SK-N-SH (cell line): ENCODE results near the gene RFPL1. TPM values are rescaled to one million over a fixed set of nuclear protein-coding genes. Genes with fewer than 3 reads are reported as not detected.
"Not testable (repeated sequence)": the region's sequence is repeated elsewhere in the genome, so short reads cannot be mapped to it uniquely, and the experiment has no call there.

Experiments used
- CTCF ChIA-PET: fragments of 300-600, 350-600 bp; formaldehyde crosslinking; extraction: SDS; loops from one replicate; lab custom pipeline; 2021; lab: Yijun Ruan, JAX
- POLR2A ChIA-PET: fragments of 350-600 bp; sonication (Branson Sonifier 250); formaldehyde crosslinking; extraction: SDS; loops from one replicate; lab custom pipeline; 2020; ENCODE audit warnings: antibody characterized with exemption, inconsistent platforms; lab: Yijun Ruan, JAX
- DNase-seq: peaks from one replicate; pipeline ENCODE4 v3.0.0; 2012
- H2AFZ ChIP-seq: fragments of 200-600 bp; sonication (generic); 2 replicates; pipeline ENCODE4 v1.8.1; 2016; ENCODE audit warnings: antibody characterized with exemption, mild to moderate bottlenecking, low read depth
- H3F3A ChIP-seq: fragments of 200-600 bp; sonication (generic); replicated peaks from 2 replicates; pipeline ENCODE3; 2016; ENCODE audit warnings: antibody characterized with exemption, mild to moderate bottlenecking; ENCODE audit not compliant: insufficient read depth
- H3K27ac ChIP-seq, 2 experiments: fragments of 200-500 bp in 1 of 2; fragments of 200-600 bp in 1 of 2; sonication (Bioruptor generic) in 1 of 2; sonication (generic), shearing (Covaris generic) in 1 of 2; 2 replicates each; pipeline versions ENCODE4 v1.5.1 to v1.6.1; 2014 to 2016; ENCODE audit warnings: low read depth in 2 of 2, inconsistent platforms in 1 of 2, low read length in 1 of 2, mild to moderate bottlenecking in 1 of 2, mixed read lengths in 1 of 2
- H3K27me3 ChIP-seq: fragments of 200-600 bp; sonication (generic), shearing (Covaris generic); 2 replicates; pipeline ENCODE4 v1.6.1; 2016; ENCODE audit warnings: mixed run types; ENCODE audit not compliant: insufficient read depth
- H3K36me3 ChIP-seq, 2 experiments: fragments of 200-500 bp in 1 of 2; fragments of 200-600 bp in 1 of 2; sonication (Bioruptor generic) in 1 of 2; sonication (generic) in 1 of 2; replicated peaks in 1 of 2; 2 replicates each; pipeline versions ENCODE3 to v1.5.1; 2014 to 2016; ENCODE audit warnings: low read length in 1 of 2, mild to moderate bottlenecking in 1 of 2; ENCODE audit not compliant: insufficient read depth in 2 of 2, control insufficient read depth in 1 of 2
- H3K4me1 ChIP-seq, 2 experiments: fragments of 200-500 bp in 1 of 2; fragments of 200-600 bp in 1 of 2; sonication (Bioruptor generic) in 1 of 2; sonication (generic), shearing (Covaris generic) in 1 of 2; 2 replicates each; pipeline versions ENCODE4 v1.5.1 to v1.6.1; 2014 to 2016; ENCODE audit warnings: low read depth in 1 of 2, low read length in 1 of 2, mixed run types in 1 of 2; ENCODE audit not compliant: insufficient read depth in 2 of 2, control insufficient read depth in 1 of 2
- H3K4me2 ChIP-seq: fragments of 200-600 bp; sonication (generic), shearing (Covaris generic); 2 replicates; pipeline ENCODE4 v1.6.1; 2017; ENCODE audit warnings: mixed run types
- H3K4me3 ChIP-seq, 2 experiments: fragments of 200-500 bp in 1 of 2; fragments of 200-600 bp in 1 of 2; sonication (Bioruptor generic) in 1 of 2; sonication (generic), shearing (Covaris generic) in 1 of 2; 2 replicates each; pipeline versions ENCODE4 v1.5.1 to v1.8.1; 2014 to 2016; ENCODE audit warnings: low read depth in 2 of 2, inconsistent platforms in 1 of 2, low read length in 1 of 2, mild to moderate bottlenecking in 1 of 2, mixed read lengths in 1 of 2, moderate library complexity in 1 of 2
- H3K79me2 ChIP-seq: fragments of 200-600 bp; sonication (generic); 2 replicates; pipeline ENCODE4 v1.8.1; 2017; ENCODE audit warnings: mild to moderate bottlenecking; ENCODE audit not compliant: insufficient read depth
- H3K9ac ChIP-seq: fragments of 200-600 bp; sonication (generic); 2 replicates; pipeline ENCODE4 v1.6.1; 2017; ENCODE audit warnings: mixed run types
- H3K9me2 ChIP-seq: fragments of 200-600 bp; sonication (generic); 2 replicates; pipeline ENCODE4 v1.6.1; 2017; ENCODE audit warnings: mixed run types
- H3K9me3 ChIP-seq: fragments of 200-600 bp; sonication (generic); 2 replicates; pipeline ENCODE4 v1.6.1; 2017; ENCODE audit warnings: mixed run types, mild to moderate bottlenecking, moderate library complexity
- H4K20me1 ChIP-seq: fragments of 200-600 bp; sonication (generic); 2 replicates; pipeline ENCODE4 v1.6.1; 2017; ENCODE audit warnings: mild to moderate bottlenecking, mixed run types; ENCODE audit not compliant: insufficient read depth
- CHD2 ChIP-seq: fragments of 150-350 bp; IDR thresholded peaks from 2 replicates; pipeline ENCODE4 v1.6.1; 2018; ENCODE audit warnings: low read length; ENCODE audit not compliant: partially characterized antibody
- FOSL2 ChIP-seq: IDR thresholded peaks from 2 replicates; pipeline ENCODE4 v1.4.0; 2012; ENCODE audit warnings: low read depth, mild to moderate bottlenecking, moderate library complexity, borderline replicate concordance
- GATA2 ChIP-seq: sonication (generic); formaldehyde crosslinking; IDR thresholded peaks from 2 replicates; pipeline ENCODE4 v1.5.0; 2020; ENCODE audit warnings: mild to moderate bottlenecking, missing genetic modification reagents
- MEF2A ChIP-seq: IDR thresholded peaks from 2 replicates; pipeline ENCODE4 v1.4.0; 2012; ENCODE audit warnings: low read depth, borderline replicate concordance
- NFIC ChIP-seq: IDR thresholded peaks from 2 replicates; pipeline ENCODE4 v1.4.0; 2012; ENCODE audit warnings: borderline replicate concordance
- SIN3A ChIP-seq: IDR thresholded peaks from 2 replicates; pipeline ENCODE4 v1.6.1; 2012; ENCODE audit warnings: low read depth, mild to moderate bottlenecking, low read length, moderate library complexity, borderline replicate concordance
- SMC3 ChIP-seq: IDR thresholded peaks from 2 replicates; pipeline ENCODE4 v1.6.1; 2012; ENCODE audit warnings: low read depth, low read length, improper control_type of control experiment
- TEAD4 ChIP-seq: IDR thresholded peaks from 2 replicates; pipeline ENCODE4 v1.4.0; 2012; ENCODE audit warnings: mild to moderate bottlenecking, borderline replicate concordance; ENCODE audit not compliant: insufficient read depth
- YY1 ChIP-seq: IDR thresholded peaks from 2 replicates; pipeline ENCODE4 v1.4.0; 2012; ENCODE audit warnings: low read depth, mild to moderate bottlenecking
- WGBS: methylation state at CpG from one replicate; pipeline ENCODE4 v1.1.6; 2017; ENCODE audit warnings: low lambda C conversion rate; 5-methylcytosine and 5-hydroxymethylcytosine counted together
- polyA plus RNA-seq, 3 experiments: library from polyadenylated mRNA; depleted of rRNA; stranded (reverse); fragments of >200 nt; gene quantifications; 2 replicates each; pipeline ENCODE4 v1.2.3, GENCODE V29; 2012
- TF ChIP-seq, protein P1 (sequence below): IDR thresholded peaks from 2 replicates; pipeline ENCODE4 v1.4.0; 2012; ENCODE audit warnings: low read depth, borderline replicate concordance
- TF ChIP-seq, protein P2 (sequence below): IDR thresholded peaks from 2 replicates; pipeline ENCODE4 v1.4.0; 2012; ENCODE audit warnings: low read depth
- TF ChIP-seq, protein P3 (sequence below): IDR thresholded peaks from 2 replicates; pipeline ENCODE4; 2012
- TF ChIP-seq, protein P4 (sequence below): fragments of 200-600 bp; sonication (generic); IDR thresholded peaks from 2 replicates; pipeline ENCODE4 v1.6.1; 2017; ENCODE audit warnings: antibody characterized with exemption, mild to moderate bottlenecking, moderate library complexity

Gene RFPL1
- polyA plus RNA-seq, 1 of the 3 experiments (the other 2 are of a cell fraction) = not detected

DNA sequence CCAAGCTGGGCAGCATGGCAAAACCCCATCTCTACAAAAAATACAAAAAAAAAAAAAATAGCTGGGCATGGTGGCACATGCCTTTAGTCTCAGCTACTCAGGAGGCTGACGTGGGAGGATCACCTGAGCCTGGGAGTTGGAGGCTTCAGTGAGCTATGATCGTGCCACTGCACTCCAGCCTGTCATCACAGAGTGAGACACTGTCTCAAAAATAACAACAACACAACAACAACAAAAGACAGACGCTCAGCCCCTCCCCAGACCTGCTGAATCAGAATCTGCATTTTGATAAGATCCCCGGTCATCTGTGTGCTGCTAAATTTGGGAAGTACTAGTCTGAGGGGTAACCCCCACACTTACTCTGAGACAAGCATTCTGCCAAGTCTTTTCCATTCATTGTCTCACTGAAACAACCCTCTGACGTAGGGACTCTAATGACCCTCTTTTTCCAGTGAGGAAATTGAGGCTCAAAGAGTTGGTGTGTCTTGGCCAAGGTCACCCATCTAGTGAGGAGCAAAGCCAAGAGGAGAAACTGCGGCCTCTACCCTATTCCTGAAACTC lies 49.1 kb downstream of the RFPL1 start:
- DNase-seq = no peak
- H3K9ac ChIP-seq = no peak overlapping the region
- H3K9me2 ChIP-seq = no peaks in the 10 kb centered on the region
- no peaks in the 10 kb centered on the region; a peak in 1 of 4 replicates for H3K4me1 ChIP-seq
- 83% methylated on average over 6 of the region's 6 CpGs for WGBS
- POLR2A ChIA-PET = no interaction called here
- no peaks in the 10 kb centered on the region for H3K9me3 ChIP-seq
- no peak overlapping the region for H2AFZ ChIP-seq
- no peak overlapping the region for H3K4me2 ChIP-seq
- no peaks in the 10 kb centered on the region for H3K79me2 ChIP-seq
- no peaks in the 10 kb centered on the region for H3K36me3 ChIP-seq
- CTCF ChIA-PET = no interaction called here
- H3K27me3 ChIP-seq = no peaks in the 10 kb centered on the region
- H3K27ac ChIP-seq = no peak overlapping the region
- H3F3A ChIP-seq = no peaks in the 10 kb centered on the region
- H3K4me3 ChIP-seq = no peak overlapping the region
- TF ChIP-seq GATA2 (CRISPR knock-in tag) = no peak
- no peak for TF ChIP-seq CHD2
- TF ChIP-seq YY1 = no peak
- no peaks in the 10 kb centered on the region for H4K20me1 ChIP-seq

DNA sequence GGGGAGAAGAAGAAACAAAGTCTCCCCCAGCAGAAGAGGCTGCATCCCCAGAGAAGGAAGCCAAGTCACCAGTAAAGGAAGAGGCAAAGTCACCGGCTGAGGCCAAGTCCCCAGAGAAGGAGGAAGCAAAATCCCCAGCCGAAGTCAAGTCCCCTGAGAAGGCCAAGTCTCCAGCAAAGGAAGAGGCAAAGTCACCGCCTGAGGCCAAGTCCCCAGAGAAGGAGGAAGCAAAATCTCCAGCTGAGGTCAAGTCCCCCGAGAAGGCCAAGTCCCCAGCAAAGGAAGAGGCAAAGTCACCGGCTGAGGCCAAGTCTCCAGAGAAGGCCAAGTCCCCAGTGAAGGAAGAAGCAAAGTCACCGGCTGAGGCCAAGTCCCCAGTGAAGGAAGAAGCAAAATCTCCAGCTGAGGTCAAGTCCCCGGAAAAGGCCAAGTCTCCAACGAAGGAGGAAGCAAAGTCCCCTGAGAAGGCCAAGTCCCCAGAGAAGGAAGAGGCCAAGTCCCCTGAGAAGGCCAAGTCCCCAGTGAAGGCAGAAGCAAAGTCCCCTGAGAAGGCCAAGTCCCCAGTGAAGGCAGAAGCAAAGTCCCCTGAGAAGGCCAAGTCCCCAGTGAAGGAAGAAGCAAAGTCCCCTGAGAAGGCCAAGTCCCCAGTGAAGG lies 50.9 kb downstream of the RFPL1 start:
- H3K9me2 ChIP-seq, H3K4me1 ChIP-seq, H3K9ac ChIP-seq, CTCF ChIA-PET, H3K36me3 ChIP-seq, H2AFZ ChIP-seq, H3F3A ChIP-seq, H4K20me1 ChIP-seq, H3K4me2 ChIP-seq, H3K79me2 ChIP-seq, DNase-seq, H3K27ac ChIP-seq, H3K27me3 ChIP-seq, POLR2A ChIA-PET, H3K9me3 ChIP-seq, H3K4me3 ChIP-seq: not testable (repeated sequence)
- 88% methylated on average over 8 of the region's 8 CpGs for WGBS

DNA sequence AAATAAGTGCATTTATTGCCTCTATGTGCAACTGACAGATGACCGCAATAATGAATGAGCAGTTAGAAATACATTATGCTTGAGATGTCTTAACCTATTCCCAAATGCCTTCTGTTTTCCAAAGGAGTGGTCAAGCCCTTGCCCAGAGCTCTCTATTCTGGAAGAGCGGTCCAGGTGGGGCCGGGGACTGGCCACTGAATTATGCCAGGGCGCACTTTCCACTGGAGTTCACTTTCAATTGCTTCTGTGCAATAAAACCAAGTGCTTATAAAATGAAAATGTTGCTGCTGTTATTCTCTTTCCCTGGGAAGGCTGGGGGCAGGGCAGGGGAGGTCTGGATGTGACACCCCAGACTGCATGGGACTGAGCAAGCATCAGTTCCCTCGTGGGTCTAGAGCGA lies 52.6 kb downstream of the RFPL1 start:
- H3K9me2 ChIP-seq = no peaks in the 10 kb centered on the region
- TF ChIP-seq NFIC (no peak), MEF2A (no peak), SMC3 (no peak), TEAD4 (no peak), FOSL2 (no peak), SIN3A (no peak)
- TF ChIP-seq, protein P1, sequence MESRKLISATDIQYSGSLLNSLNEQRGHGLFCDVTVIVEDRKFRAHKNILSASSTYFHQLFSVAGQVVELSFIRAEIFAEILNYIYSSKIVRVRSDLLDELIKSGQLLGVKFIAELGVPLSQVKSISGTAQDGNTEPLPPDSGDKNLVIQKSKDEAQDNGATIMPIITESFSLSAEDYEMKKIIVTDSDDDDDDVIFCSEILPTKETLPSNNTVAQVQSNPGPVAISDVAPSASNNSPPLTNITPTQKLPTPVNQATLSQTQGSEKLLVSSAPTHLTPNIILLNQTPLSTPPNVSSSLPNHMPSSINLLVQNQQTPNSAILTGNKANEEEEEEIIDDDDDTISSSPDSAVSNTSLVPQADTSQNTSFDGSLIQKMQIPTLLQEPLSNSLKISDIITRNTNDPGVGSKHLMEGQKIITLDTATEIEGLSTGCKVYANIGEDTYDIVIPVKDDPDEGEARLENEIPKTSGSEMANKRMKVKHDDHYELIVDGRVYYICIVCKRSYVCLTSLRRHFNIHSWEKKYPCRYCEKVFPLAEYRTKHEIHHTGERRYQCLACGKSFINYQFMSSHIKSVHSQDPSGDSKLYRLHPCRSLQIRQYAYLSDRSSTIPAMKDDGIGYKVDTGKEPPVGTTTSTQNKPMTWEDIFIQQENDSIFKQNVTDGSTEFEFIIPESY = no peak
- TF ChIP-seq, protein P2, sequence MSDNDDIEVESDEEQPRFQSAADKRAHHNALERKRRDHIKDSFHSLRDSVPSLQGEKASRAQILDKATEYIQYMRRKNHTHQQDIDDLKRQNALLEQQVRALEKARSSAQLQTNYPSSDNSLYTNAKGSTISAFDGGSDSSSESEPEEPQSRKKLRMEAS = no peak
- TF ChIP-seq, protein P3, sequence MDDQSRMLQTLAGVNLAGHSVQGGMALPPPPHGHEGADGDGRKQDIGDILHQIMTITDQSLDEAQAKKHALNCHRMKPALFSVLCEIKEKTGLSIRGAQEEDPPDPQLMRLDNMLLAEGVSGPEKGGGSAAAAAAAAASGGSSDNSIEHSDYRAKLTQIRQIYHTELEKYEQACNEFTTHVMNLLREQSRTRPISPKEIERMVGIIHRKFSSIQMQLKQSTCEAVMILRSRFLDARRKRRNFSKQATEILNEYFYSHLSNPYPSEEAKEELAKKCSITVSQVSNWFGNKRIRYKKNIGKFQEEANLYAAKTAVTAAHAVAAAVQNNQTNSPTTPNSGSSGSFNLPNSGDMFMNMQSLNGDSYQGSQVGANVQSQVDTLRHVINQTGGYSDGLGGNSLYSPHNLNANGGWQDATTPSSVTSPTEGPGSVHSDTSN = no peak
- TF ChIP-seq, protein P4, sequence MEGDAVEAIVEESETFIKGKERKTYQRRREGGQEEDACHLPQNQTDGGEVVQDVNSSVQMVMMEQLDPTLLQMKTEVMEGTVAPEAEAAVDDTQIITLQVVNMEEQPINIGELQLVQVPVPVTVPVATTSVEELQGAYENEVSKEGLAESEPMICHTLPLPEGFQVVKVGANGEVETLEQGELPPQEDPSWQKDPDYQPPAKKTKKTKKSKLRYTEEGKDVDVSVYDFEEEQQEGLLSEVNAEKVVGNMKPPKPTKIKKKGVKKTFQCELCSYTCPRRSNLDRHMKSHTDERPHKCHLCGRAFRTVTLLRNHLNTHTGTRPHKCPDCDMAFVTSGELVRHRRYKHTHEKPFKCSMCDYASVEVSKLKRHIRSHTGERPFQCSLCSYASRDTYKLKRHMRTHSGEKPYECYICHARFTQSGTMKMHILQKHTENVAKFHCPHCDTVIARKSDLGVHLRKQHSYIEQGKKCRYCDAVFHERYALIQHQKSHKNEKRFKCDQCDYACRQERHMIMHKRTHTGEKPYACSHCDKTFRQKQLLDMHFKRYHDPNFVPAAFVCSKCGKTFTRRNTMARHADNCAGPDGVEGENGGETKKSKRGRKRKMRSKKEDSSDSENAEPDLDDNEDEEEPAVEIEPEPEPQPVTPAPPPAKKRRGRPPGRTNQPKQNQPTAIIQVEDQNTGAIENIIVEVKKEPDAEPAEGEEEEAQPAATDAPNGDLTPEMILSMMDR = no peak
- ChIA-PET POLR2A (no interaction called here), CTCF (no interaction called here)
- H3K79me2 ChIP-seq = no peaks in the 10 kb centered on the region
- WGBS = 89% methylated on average over 6 of the region's 6 CpGs
- H3K4me2 ChIP-seq = no peak overlapping the region
- H3K9me3 ChIP-seq = no peaks in the 10 kb centered on the region
- no peak overlapping the region for H3K9ac ChIP-seq
- H3K4me1 ChIP-seq = no peaks in the 10 kb centered on the region
- DNase-seq = no peak
- H3K4me3 ChIP-seq = no peak overlapping the region
- H3K27me3 ChIP-seq = no peaks in the 10 kb centered on the region
- H3K36me3 ChIP-seq = peaks cover 2% of the 10 kb centered on the region in 2 experiments
- H2AFZ ChIP-seq = no peak overlapping the region
- no peak overlapping the region for H3K27ac ChIP-seq
- H3F3A ChIP-seq = no peaks in the 10 kb centered on the region
- no peaks in the 10 kb centered on the region for H4K20me1 ChIP-seq
